Kidney epithelial cell (primary cell): Measurements from ENCODE around the gene SHC2. TPM values are rescaled to one million over a fixed set of nuclear protein-coding genes. Genes with fewer than 3 reads are reported as not detected.

Experiments used
- DNase-seq: peaks from one replicate; pipeline ENCODE4 v3.0.0-alpha.2; 2010; ENCODE audit warnings: low read depth
- H3K27me3 ChIP-seq: 2 replicates; pipeline ENCODE4 v1.6.0; 2011; ENCODE audit warnings: low read length; ENCODE audit not compliant: control insufficient read depth, insufficient read depth
- H3K36me3 ChIP-seq: 2 replicates; pipeline ENCODE4 v1.5.1; 2011; ENCODE audit warnings: low read length; ENCODE audit not compliant: control insufficient read depth, insufficient read depth
- H3K4me3 ChIP-seq: 2 replicates; pipeline ENCODE4 v1.5.1; 2011; ENCODE audit warnings: low read depth, mild to moderate bottlenecking, control low read depth, low read length
- total RNA-seq: library from RNA; depleted of rRNA; stranded (reverse); fragments of >200 nt; gene quantifications from 2 replicates; pipeline ENCODE4 v1.2.3, GENCODE V29; 2015
- TF ChIP-seq, protein P1 (sequence below): IDR thresholded peaks from 2 replicates; pipeline ENCODE4 v1.5.1; 2011; ENCODE audit warnings: mild to moderate bottlenecking, moderate library complexity, low read length, control low read depth, inconsistent platforms; ENCODE audit not compliant: insufficient read depth, poor library complexity, severe bottlenecking

Gene SHC2
- total RNA-seq, 1 donor from 2014 or later: 15.2 TPM

GRCh38 chr19:402786-403185, 58.0 kb downstream of the SHC2 start:
- no peak for DNase-seq
- TF ChIP-seq, protein P1, sequence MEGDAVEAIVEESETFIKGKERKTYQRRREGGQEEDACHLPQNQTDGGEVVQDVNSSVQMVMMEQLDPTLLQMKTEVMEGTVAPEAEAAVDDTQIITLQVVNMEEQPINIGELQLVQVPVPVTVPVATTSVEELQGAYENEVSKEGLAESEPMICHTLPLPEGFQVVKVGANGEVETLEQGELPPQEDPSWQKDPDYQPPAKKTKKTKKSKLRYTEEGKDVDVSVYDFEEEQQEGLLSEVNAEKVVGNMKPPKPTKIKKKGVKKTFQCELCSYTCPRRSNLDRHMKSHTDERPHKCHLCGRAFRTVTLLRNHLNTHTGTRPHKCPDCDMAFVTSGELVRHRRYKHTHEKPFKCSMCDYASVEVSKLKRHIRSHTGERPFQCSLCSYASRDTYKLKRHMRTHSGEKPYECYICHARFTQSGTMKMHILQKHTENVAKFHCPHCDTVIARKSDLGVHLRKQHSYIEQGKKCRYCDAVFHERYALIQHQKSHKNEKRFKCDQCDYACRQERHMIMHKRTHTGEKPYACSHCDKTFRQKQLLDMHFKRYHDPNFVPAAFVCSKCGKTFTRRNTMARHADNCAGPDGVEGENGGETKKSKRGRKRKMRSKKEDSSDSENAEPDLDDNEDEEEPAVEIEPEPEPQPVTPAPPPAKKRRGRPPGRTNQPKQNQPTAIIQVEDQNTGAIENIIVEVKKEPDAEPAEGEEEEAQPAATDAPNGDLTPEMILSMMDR: no peak
- no peak overlapping the region for H3K4me3 ChIP-seq
- H3K27me3 ChIP-seq: peaks cover 51% of the 10 kb centered on the region
- H3K36me3 ChIP-seq: no peaks in the 10 kb centered on the region

DNA sequence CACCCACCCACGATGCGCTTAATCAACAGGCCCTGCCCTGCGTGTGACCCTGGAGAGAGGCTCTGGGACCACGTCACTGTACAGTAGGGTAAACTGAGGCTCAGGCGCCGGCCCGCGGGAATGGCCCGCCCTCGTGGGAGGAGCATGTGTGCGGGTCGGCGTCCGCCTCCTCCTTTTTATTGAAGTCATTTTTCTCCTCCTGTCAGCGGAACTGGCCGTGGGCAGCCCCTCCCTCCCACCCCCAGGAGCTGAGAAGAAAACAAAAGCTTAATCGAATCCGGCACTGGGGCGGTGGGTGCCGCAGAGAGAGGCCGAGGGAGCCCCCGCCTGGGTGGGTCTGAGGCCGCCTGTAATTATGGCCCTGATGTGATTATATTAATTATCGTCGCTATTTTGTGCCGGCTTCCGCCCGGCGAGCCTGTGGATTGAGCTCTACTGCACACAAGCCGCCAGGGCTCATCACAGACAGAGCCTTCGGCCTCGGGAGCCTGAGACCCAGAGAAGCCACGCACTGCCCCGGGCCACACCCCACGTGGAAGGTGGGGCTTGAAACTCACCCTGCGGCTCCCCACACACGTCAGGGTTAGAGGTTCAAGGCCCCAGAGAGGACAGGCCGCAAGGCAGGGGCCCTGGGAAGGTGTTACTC, 58.8 kb downstream of the SHC2 start:
- TF ChIP-seq, protein P1: no peak
- no peak for DNase-seq
- Histone ChIP-seq H3K36me3 (no peaks in the 10 kb centered on the region), H3K4me3 (no peak overlapping the region), H3K27me3 (peaks cover 47% of the 10 kb centered on the region)

DNA sequence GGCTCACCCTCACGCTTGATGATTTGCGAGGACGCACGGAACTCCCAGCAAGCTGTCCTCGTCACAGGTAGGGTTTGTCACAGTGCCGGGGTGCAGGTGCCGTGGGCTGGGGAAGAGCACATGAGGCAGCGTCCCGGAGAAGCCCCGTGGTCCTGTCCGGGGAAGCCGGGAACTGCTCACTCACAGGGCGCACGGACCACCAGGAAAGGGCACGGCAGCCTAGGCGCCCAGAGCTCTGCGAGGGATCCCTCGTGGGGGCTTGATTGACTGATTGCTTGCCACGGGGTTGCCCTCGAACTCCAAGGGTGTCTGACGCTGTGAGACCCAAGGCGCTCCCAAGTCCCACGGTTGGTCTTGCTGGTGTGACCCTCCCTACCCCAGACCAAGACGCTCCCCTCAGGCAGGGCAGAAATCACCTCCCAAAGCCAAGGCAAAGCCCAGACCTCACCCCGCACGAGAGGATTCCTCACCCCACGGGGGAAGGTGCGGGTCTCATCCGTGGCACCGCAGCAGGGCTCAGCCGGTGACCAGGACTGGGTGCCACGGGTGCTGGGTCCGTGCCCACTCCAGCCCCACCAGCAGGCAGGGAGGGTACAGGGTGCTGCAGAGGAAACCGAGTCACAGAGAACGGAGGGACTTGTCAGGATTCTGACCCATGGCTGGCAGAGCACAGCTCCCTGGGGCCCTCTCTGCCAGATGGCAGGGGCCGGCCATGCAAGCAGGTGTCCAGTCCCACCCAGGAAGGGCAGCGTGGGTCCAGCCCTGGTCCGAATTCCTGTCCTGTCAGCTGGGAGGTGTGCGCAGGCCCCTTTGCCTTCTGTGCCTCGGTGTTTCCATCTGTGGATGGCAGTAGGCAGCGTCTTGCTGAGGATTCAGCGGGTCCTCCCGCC, 59.6 kb downstream of the SHC2 start:
- TF ChIP-seq, protein P1: no peak
- Histone ChIP-seq H3K36me3 (no peaks in the 10 kb centered on the region), H3K27me3 (peaks cover 39% of the 10 kb centered on the region), H3K4me3 (no peak overlapping the region)
- no peak for DNase-seq

- DNase-seq: no peak
- H3K36me3 ChIP-seq: no peaks in the 10 kb centered on the region
- TF ChIP-seq, protein P1: no peak
- no peak overlapping the region for H3K4me3 ChIP-seq
- H3K27me3 ChIP-seq: peaks cover 27% of the 10 kb centered on the region
Measured at GRCh38 chr19:399370-399769, 61.5 kb downstream of the SHC2 start.

GRCh38 chr19:398719-399118, 62.1 kb downstream of the SHC2 start:
- H3K36me3 ChIP-seq: no peaks in the 10 kb centered on the region
- peaks cover 27% of the 10 kb centered on the region for H3K27me3 ChIP-seq
- DNase-seq: no peak
- no peak overlapping the region for H3K4me3 ChIP-seq
- TF ChIP-seq, protein P1: no peak
